Activated T-cell treated with anti-CD3 and anti-CD28 coated beads for 1 hour (primary cell): ENCODE data around the gene MCTP1.

Experiments
- DNase-seq: peaks from one replicate; pipeline ENCODE4 v3.0.0-alpha.2; 2020; ENCODE audit warnings: low read depth

Gene MCTP1

DNA sequence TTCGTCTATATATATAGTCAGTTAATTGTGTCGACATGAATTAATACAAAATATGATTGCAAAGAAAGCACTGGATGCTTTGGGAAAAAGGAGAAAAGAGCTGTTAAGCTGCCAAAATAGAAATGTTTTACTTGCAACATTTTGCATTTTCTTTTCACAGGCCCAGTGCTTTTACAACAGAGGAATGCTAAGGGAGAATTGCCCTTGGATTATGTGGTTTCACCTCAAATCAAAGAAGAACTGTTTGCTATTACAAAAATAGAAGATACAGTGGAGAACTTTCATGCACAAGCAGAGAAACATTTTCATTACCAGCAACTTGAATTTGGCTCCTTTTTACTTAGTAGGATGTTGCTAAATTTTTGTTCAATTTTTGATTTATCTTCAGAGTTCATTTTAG lies 590.2 kb downstream of the MCTP1 start:
- DNase-seq, result no peak

DNA sequence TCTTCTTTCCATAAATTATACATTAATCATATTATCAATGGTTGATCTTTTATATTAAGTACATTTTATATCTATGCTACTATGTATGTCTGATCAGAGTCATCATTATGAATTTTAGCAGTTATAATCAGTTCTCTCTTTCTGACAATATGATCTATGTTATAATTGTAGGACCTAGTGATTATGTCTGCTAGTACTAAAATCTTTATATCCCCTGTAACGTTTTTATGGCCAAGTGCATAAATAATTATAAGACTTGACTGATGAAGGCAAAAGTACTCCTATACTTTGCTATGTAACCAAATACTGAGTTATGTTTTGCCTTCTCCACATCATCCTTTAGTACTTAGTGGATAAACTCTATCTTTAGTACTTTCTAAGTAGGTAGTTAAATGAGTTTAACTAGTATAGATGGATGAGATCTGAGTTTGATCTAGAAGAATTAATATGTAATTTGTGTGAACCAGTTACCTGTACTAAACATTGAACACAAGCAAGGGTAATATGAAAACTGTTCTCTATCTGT lies 591.0 kb downstream of the MCTP1 start:
- no peak for DNase-seq

DNA sequence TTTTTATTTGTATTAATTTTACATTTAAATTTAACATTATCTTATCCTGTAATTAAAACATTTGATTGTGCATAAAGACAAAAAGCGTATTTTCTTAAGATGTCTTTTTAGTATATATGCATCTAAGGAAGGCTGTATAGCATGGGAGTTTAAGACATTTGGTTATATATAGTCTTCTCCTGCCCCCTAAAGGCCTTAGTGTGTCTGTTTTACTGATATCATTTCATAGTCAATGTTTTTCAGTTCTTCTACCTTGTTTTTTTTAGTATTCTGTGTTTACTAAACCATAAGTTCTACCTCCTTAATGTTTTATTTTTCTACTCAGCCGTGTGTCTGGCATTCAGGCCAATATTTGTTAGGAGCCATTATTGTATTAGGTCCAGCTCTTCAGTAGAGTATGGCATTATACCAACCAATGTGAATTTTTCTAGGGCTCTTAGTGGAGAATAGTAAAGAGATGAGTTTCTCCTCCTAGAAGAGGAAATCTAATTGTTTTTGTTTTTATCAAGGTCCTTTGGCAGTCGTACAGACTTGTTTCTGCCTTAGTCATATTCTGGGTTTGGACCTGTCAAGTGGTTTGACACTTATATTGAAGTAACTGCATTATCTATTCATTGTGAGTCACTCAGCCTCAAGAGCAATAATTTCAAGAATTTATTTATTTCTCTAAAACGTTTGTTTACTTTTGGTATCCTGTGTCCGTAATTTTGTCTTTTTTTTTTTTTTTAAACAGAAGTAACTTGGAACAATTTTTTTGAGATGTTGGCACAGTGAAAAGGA lies 591.7 kb downstream of the MCTP1 start:
- no peak for DNase-seq

DNA sequence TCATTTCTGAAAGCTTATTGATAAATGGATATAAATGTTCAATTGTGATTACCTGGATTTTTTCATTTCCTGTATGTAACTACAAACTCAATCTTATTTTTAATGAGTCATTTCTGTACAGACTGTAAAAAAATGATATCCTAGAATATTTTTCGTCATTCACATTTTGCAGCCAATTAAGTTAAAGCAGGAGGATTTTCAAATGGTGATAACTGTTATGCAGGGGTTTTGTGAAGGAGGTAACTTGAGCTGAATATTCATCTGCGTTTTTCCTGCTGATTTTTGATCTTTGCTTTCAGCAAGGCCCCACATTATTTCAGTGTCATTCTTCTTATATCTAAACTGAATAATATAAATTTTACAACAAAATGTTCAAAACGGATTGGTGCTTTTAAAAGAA lies 592.3 kb downstream of the MCTP1 start:
- DNase-seq, result no peak

DNA sequence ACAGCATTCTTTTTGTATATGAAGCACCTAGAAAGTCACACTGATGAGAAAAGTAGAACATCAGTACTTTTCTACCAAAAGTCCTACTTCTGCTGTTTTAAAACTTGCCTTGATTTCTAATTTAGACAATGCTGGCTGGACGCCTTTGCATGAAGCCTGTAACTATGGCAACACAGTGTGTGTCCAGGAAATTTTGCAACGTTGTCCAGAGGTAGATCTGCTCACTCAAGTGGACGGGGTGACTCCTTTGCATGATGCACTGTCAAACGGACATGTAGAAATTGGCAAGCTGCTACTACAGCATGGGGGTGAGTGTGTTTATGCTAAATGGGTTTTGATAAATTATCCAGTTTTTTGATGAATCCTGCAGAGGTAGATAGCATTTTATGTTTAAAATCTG lies 592.9 kb downstream of the MCTP1 start:
- DNase-seq, result no peak

DNA sequence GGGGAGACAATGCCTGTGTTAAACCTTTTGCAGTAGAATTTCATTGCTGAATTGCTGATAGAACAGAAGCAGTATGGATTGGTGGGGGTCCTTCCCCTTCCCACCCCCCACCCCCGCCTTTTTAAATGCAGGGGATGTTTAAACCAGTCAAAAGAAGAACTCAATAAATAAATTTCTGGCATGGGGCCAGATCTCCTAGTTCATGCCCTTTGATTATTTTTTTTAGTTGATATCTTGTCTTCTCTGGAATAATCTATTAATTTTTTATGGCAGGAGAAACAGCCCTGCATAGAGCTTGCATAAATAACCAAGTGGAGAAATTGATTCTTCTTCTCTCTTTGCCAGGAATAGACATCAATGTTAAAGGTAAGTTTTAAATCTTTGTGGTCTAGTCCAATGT lies 593.6 kb downstream of the MCTP1 start:
- DNase-seq, result no peak

DNA sequence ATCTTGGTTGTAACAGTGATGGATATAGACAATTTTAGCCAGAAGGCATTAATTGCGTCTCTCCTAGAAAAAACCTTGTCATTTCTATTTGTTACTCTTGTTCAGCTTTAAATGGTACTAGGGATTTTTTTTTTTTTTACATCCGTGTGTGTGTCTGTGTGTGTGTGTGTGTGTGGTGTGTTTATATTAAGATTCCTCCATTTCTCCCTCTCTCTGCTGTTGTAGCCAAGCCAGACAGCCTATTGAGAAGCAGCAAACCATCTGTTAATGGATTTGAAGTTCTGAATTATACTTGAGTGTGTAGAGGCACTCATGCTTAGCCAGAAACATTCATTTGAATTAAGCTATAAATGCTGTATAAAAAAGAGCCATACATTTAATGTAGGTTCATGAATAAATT lies 594.1 kb downstream of the MCTP1 start:
- no peak for DNase-seq

DNA sequence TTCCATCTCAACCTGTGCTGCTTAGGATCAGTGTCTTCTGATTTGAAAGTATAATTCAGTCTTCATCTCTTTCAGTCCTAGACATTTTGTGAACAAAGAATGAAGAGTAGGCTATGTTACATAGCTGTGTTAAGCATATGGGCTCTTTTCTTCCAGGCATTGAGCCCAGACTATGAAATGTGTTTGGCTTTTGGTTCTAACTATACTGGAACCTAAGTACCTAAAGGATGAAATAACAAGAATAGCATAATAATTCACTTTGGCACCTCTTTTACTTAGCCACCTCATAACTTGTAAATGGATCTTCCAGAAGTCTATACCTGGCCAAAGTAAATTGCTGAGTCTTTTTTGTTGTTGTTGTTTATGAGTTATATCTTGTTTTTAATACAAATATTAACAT lies 595.0 kb downstream of the MCTP1 start:
- DNase-seq, result no peak

DNA sequence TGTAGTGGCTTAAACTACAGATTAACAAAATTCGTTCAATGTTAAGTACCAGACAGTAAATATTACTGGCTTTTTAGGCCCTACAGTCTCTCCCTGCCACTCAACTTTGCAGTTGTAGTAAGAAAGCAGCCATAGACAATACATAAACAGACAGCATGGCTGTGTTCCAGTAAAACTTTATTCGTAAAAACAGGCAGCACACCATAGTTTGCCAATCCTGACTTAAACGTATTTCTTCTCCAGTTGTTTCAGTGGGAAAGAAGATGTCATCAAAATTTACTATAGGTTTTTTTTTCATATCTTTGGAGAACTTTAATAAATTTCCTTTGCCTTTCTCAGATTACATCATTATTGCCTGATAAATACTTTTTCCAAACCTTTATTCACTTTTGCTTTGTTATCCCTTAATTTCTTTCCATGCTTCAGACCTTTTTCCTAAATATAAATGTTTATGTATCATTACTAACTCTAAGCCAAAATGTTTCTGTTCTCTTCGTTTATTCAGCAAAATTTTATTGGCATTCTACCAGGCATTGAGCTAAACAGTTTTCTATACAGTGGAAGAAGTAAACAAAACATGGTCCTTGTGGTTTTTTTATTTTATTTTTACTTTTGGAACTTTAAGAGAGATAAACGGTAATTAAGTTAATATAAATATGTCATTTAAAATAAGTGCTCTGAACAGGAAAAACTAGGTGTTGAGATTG lies 601.9 kb downstream of the MCTP1 start:
- no peak for DNase-seq

DNA sequence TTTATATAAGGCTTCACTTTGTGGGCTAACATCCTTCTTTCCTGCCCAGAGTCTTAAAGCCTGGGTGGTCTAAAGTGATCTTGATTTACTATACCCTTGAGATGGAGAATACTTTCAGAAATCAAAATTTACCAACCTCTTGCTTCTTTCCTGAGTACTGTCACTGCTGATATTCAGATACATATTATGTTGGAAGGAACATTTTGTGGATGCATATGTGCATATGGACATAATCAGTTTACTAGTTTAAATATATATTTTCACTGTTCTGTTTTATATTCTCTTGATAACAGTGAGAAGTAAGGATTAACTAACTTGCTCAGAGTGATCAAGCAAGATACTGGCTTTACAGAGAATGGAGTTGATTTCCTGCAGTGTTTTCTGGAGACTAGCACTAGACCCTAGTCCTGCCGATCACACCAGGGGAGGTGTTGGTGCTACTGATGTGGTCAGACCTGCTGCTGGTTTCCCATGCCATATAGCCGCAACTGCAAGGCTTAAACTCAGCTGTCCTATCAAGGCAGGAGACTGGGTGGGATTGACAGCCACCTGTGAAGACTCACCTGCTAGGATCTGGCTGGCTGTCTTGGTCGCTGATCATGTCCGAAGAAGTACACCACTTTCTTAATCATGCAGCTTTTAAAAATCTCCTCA lies 608.8 kb downstream of the MCTP1 start:
- DNase-seq, result no peak

DNA sequence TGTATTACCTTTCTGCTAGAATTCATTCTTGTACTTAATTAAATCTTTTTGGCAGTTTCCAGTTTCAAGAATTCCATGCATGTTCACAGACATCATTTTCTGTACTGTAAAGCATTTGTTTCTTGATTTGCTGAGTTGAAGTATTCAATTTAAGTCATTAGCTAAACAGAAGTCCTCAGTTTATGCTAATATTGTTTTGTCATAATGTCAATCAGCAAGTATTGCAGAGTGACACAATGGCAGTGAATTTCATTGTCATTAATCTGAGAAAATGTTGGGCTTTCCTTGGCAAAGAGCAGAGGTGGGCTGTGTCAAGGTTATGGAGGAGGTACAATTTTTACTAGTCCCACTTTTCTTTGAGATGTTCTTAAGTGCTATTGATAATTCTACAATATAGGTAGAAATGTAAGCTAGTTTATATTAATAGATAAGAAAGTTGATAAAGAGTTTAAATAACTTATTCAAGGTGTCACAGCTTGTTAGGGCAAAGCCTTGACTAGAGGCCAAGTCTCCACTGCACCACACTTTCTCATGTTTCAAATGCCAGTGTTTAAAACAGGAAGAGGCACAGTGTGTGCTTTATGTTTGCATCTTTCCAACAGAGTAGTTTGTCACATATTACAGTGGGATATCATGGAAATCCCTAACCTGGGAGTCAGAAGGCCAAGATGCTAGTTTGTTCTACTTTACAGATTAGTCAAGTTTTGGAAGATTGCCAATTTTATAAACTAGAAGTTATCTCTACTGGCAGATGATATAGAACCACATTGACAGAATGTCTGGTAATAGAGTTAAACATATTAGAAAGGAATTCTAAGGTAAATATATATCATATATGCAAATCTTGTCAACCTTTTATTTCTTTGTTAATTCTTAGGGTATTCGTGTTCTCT lies 610.2 kb downstream of the MCTP1 start:
- no peak for DNase-seq

DNA sequence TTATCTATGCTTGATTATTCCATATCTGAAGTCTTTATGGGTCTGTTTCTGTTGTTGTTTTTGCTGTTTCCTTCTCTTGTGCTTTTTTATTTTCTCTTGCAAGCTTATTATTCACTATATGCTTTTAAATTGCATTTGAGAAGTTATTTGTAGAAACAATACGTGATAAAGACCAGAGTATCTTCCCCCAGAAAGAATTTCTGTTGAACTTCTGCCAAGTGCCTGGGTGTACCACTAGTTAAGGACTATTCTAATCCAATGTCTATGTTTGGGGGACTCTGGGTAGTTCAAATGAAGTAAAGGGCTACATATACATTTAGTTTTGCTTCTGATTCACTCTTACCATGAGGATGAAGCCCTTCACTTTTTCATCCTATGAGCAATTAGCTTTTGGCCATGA lies 612.1 kb downstream of the MCTP1 start:
- DNase-seq, result no peak

DNA sequence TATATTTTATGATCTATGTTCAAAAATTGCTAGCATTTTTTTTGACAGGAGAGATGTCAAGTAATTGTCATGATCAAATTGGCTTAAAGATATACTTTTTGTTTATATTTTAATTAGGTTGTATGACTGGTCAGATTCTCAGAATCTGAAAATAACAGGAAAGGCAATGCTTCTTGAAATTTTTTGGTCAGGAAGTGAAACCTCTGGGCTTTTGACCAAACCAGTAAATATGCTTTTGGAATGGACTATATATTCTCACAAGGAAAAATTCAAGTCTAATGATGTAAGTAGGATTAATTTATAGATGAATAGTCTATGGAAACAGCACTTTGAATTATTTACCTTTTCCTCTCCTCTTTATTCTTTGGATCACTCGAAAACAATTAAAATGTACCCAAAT lies 614.2 kb downstream of the MCTP1 start:
- no peak for DNase-seq

DNA sequence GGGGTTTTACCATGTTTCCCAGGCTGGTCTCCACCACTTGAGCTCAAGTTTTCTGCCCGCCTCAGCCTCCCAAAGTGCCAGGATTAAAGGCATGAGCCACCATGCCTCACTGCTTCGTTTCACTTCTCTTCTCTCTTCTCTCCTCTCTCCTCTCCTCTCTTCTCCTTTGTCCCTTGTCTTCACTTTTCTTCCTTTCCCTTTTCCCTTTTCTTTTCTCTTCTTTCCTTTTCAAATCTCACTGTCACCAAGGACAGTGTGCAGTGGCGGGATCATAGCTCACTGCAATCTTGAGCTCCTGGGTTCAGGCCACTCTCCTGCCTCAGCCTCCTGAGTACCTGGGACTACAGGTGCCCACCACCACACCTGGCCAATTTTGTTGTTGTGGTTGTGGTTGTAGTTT lies 617.0 kb downstream of the MCTP1 start:
- DNase-seq, result no peak

DNA sequence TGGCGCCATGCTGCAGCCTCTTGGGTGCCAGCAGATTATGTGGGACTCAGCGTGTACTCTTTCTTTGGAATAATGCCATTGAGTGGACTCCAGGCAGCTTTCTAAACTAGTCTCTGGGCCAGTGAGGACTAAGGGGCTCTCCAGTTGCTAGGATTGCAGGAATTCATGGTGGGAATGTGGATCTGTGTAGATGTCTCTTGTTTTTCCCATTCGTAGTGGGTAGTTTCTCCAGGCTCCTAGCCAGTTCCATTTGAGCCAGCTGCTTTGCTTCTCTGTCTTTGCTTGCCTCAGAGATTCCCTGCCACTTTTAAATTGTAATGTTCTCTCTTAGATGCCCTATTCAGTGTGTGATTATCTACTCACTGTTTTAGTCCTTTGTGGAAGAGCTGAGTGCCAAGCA lies 623.8 kb downstream of the MCTP1 start:
- DNase-seq, result no peak

DNA sequence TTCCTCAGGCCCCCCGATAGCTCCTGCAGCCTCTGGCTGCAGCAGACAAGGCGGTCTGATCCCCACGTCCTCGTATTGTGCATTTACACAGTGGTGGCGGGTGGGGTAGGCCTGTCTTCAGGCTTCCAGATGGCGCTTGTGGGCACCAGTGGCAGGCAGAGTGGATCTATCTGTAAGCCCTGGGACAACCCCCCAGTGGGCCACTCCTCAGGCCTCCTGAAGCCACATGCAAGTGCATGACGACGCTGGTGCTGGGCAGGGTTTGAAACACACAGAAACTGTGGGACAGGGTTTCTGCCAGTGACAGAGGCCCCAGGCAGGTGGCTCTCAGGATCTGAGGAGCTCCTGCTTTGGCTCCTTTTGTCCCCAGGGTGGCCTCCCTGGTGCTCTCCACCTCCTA lies 624.4 kb downstream of the MCTP1 start:
- DNase-seq, result no peak

DNA sequence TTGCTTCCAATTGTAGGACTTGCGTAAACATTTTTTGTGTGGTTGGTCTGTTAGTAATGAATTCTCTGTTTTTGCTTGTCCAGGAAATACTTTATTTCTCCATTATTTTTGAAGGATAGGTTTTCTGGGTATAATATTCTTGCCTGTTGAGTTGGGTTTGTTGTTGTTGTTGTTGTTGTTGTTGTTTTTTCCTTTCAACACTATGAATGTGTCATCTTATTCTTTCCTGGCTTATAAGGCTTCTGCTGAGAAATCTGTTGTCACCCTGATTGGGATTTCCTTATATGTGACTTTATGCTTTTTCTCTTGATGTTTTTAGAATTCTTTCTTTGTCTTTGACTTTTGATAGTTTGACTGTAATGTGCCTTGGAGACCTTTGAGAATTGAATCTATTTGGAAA lies 626.6 kb downstream of the MCTP1 start:
- DNase-seq, result no peak
